Hematopoietic multipotent progenitor cell treated with erythropoietin and hydrocortisone succinate and interleukin-3 and kit ligand, for 8 days (in vitro differentiated cells): ENCODE data around the gene MICAL3.
"Not testable (repeated sequence)": the region's sequence is repeated elsewhere in the genome, so short reads cannot be mapped to it uniquely, and the experiment has no call there.

Experiments used
- DNase-seq: peaks from one replicate; pipeline ENCODE4 v3.0.0-alpha.2; 2015

MICAL3 gene

GRCh38 chr22:17997456-17997855 is 26.9 kb downstream of the MICAL3 start:
- no peak for DNase-seq

GRCh38 chr22:17995256-17995655 is 29.1 kb downstream of the MICAL3 start:
- DNase-seq: not testable (repeated sequence)

- no peak for DNase-seq
Observed at GRCh38 chr22:17994424-17995108, 29.8 kb downstream of the MICAL3 start.

- not testable (repeated sequence) for DNase-seq
Observed at GRCh38 chr22:17992976-17993375, 31.4 kb downstream of the MICAL3 start.

GRCh38 chr22:17991992-17992391 is 32.4 kb downstream of the MICAL3 start:
- DNase-seq: not testable (repeated sequence)

- no peak for DNase-seq
Observed at GRCh38 chr22:17990942-17991341, 33.4 kb downstream of the MICAL3 start.

GRCh38 chr22:17990147-17990546 is 34.2 kb downstream of the MICAL3 start:
- no peak for DNase-seq

- no peak for DNase-seq
Observed at GRCh38 chr22:17988800-17989513, 35.4 kb downstream of the MICAL3 start.

GRCh38 chr22:17985606-17986005 is 38.8 kb downstream of the MICAL3 start:
- no peak for DNase-seq

GRCh38 chr22:17985071-17985470 is 39.3 kb downstream of the MICAL3 start:
- DNase-seq: not testable (repeated sequence)

GRCh38 chr22:17984114-17984513 is 40.2 kb downstream of the MICAL3 start:
- DNase-seq: no peak

- no peak for DNase-seq
Observed at GRCh38 chr22:17982572-17983141, 41.7 kb downstream of the MICAL3 start.

- DNase-seq: no peak
Observed at GRCh38 chr22:17981497-17981896, 42.9 kb downstream of the MICAL3 start.

GRCh38 chr22:17980638-17981051 is 43.7 kb downstream of the MICAL3 start:
- DNase-seq: peak; percentile 98

GRCh38 chr22:17980015-17980590 is 44.3 kb downstream of the MICAL3 start:
- DNase-seq: peak; percentile 63

GRCh38 chr22:17978027-17978426 is 46.3 kb downstream of the MICAL3 start:
- no peak for DNase-seq

- no peak for DNase-seq
Observed at GRCh38 chr22:17977371-17977770, 47.0 kb downstream of the MICAL3 start.

GRCh38 chr22:17976121-17976520 is 48.2 kb downstream of the MICAL3 start:
- DNase-seq: no peak

- no peak for DNase-seq
Observed at GRCh38 chr22:17974703-17975372, 49.5 kb downstream of the MICAL3 start.

- peak; percentile 24 for DNase-seq
Observed at GRCh38 chr22:17974087-17974486, 50.3 kb downstream of the MICAL3 start.

GRCh38 chr22:17973217-17973616 is 51.1 kb downstream of the MICAL3 start:
- no peak for DNase-seq

- DNase-seq: no peak
Observed at GRCh38 chr22:17972385-17973191, 51.8 kb downstream of the MICAL3 start.
